Activated T-helper 1 cell treated with anti-CD3 and anti-CD28 coated beads, Interleukin-12 subunit alpha, Interleukin-12 subunit beta, Interleukin-2, Interleukin-4 antibody, amounts not matched to agents 30 ng/mL and 10 ng/mL and 1 ng/mL, durations not matched to agents 14 hours and 24 hours and 36 hours (primary cell): ENCODE results near the gene TRAPPC2L. TPM values are rescaled to one million over a fixed set of nuclear protein-coding genes. Genes with fewer than 3 reads are reported as not detected.
"Not testable (repeated sequence)": the region's sequence is repeated elsewhere in the genome, so short reads cannot be mapped to it uniquely, and the experiment has no call there.

ENCODE experiments used
- DNase-seq: peaks from one replicate; pipeline ENCODE4 v3.0.0; 2021; ENCODE audit warnings: low spot score
- H3K27ac Mint-ChIP-seq: one replicate; pipeline ENCODE4 v1.8.0; 2021; ENCODE audit warnings: mild to moderate bottlenecking, mixed read lengths
- H3K27me3 Mint-ChIP-seq: one replicate; pipeline ENCODE4 v1.8.0; 2022; ENCODE audit warnings: mild to moderate bottlenecking, moderate library complexity, mixed read lengths; ENCODE audit not compliant: insufficient read depth
- H3K36me3 Mint-ChIP-seq: one replicate; pipeline ENCODE4 v1.8.0; 2021; ENCODE audit warnings: low read depth, mixed read lengths
- H3K4me1 Mint-ChIP-seq: one replicate; pipeline ENCODE4 v1.8.0; 2021; ENCODE audit warnings: low read depth, mixed read lengths
- H3K4me3 Mint-ChIP-seq: one replicate; pipeline ENCODE4 v1.8.0; 2021; ENCODE audit warnings: mild to moderate bottlenecking, moderate library complexity, mixed read lengths
- H3K9me3 Mint-ChIP-seq: one replicate; pipeline ENCODE4 v1.8.0; 2021; ENCODE audit warnings: mixed read lengths
- intact Hi-C: fragments of 100-400 bp; cut with micrococcal nuclease; formaldehyde crosslinking; loops from one replicate; pipeline ENCODE4 v1.15.1; 2024
- total RNA-seq: library from RNA; stranded (reverse); gene quantifications from 2 replicates; pipeline ENCODE4 v1.2.3, GENCODE V29; 2022

Gene TRAPPC2L
- total RNA-seq, 1 donor from 2014 or later: 65.4 TPM

GRCh38 chr16:88881675-88882357 is 24.9 kb downstream of the TRAPPC2L start:
- no peak overlapping the region for H3K4me3 Mint-ChIP-seq
- intact Hi-C loops: no loop called here
- H3K27me3 Mint-ChIP-seq: no peaks in the 10 kb centered on the region
- peaks cover 6% of the 10 kb centered on the region for H3K4me1 Mint-ChIP-seq
- no peak for DNase-seq
- no peaks in the 10 kb centered on the region for H3K9me3 Mint-ChIP-seq
- no peaks in the 10 kb centered on the region for H3K36me3 Mint-ChIP-seq
- peak overlapping the region; percentile 5 for H3K27ac Mint-ChIP-seq

- H3K4me1 Mint-ChIP-seq: peaks cover 6% of the 10 kb centered on the region
- peak overlapping the region; percentile 5 for H3K27ac Mint-ChIP-seq
- H3K9me3 Mint-ChIP-seq: no peaks in the 10 kb centered on the region
- no peaks in the 10 kb centered on the region for H3K36me3 Mint-ChIP-seq
- no peak for DNase-seq
- H3K4me3 Mint-ChIP-seq: no peak overlapping the region
- H3K27me3 Mint-ChIP-seq: no peaks in the 10 kb centered on the region
- intact Hi-C loops: no loop called here
Measured at GRCh38 chr16:88882358-88883030, 25.6 kb downstream of the TRAPPC2L start.

- Mint-ChIP-seq H3K27ac (no peak overlapping the region), H3K9me3 (no peaks in the 10 kb centered on the region), H3K4me1 (peaks cover 6% of the 10 kb centered on the region), H3K36me3 (no peaks in the 10 kb centered on the region), H3K4me3 (no peak overlapping the region), H3K27me3 (no peaks in the 10 kb centered on the region)
- intact Hi-C loops: no loop called here
- no peak for DNase-seq
Measured at GRCh38 chr16:88883117-88883895, 26.4 kb downstream of the TRAPPC2L start.

- no peak for DNase-seq
- Mint-ChIP-seq H3K27ac (no peak overlapping the region), H3K36me3 (no peaks in the 10 kb centered on the region), H3K9me3 (no peaks in the 10 kb centered on the region), H3K4me3 (no peak overlapping the region), H3K4me1 (peaks cover 6% of the 10 kb centered on the region), H3K27me3 (no peaks in the 10 kb centered on the region)
- intact Hi-C loops: no loop called here
Measured at GRCh38 chr16:88883946-88884345, 27.0 kb downstream of the TRAPPC2L start.

- intact Hi-C loops: no loop called here
- no peaks in the 10 kb centered on the region for H3K9me3 Mint-ChIP-seq
- H3K4me1 Mint-ChIP-seq: peaks cover 6% of the 10 kb centered on the region
- H3K4me3 Mint-ChIP-seq: no peak overlapping the region
- no peaks in the 10 kb centered on the region for H3K36me3 Mint-ChIP-seq
- no peak for DNase-seq
- H3K27me3 Mint-ChIP-seq: no peaks in the 10 kb centered on the region
- no peak overlapping the region for H3K27ac Mint-ChIP-seq
Measured at GRCh38 chr16:88884569-88885271, 27.8 kb downstream of the TRAPPC2L start.

GRCh38 chr16:88885693-88886280 is 28.9 kb downstream of the TRAPPC2L start:
- H3K9me3 Mint-ChIP-seq: no peaks in the 10 kb centered on the region
- no peaks in the 10 kb centered on the region for H3K36me3 Mint-ChIP-seq
- no peak for DNase-seq
- intact Hi-C loops: no loop called here
- no peak overlapping the region for H3K27ac Mint-ChIP-seq
- H3K27me3 Mint-ChIP-seq: peaks cover 2% of the 10 kb centered on the region
- peaks cover 6% of the 10 kb centered on the region for H3K4me1 Mint-ChIP-seq
- no peak overlapping the region for H3K4me3 Mint-ChIP-seq

GRCh38 chr16:88886420-88886844 is 29.5 kb downstream of the TRAPPC2L start:
- Mint-ChIP-seq H3K27ac (no peak overlapping the region), H3K4me1 (peaks cover 6% of the 10 kb centered on the region), H3K4me3 (no peak overlapping the region), H3K9me3 (no peaks in the 10 kb centered on the region), H3K36me3 (no peaks in the 10 kb centered on the region), H3K27me3 (peaks cover 2% of the 10 kb centered on the region)
- no peak for DNase-seq
- intact Hi-C loops: no loop called here

GRCh38 chr16:88886845-88887521 is 30.1 kb downstream of the TRAPPC2L start:
- Mint-ChIP-seq H3K9me3 (no peaks in the 10 kb centered on the region), H3K27ac (no peak overlapping the region), H3K36me3 (no peaks in the 10 kb centered on the region), H3K4me1 (peaks cover 6% of the 10 kb centered on the region), H3K4me3 (no peak overlapping the region), H3K27me3 (peaks cover 2% of the 10 kb centered on the region)
- no peak for DNase-seq
- intact Hi-C loops: no loop called here

GRCh38 chr16:88888057-88888456 is 31.1 kb downstream of the TRAPPC2L start:
- intact Hi-C loops: no loop called here
- H3K9me3 Mint-ChIP-seq: no peaks in the 10 kb centered on the region
- H3K27ac Mint-ChIP-seq: no peak overlapping the region
- no peak overlapping the region for H3K4me3 Mint-ChIP-seq
- no peak for DNase-seq
- no peaks in the 10 kb centered on the region for H3K36me3 Mint-ChIP-seq
- no peaks in the 10 kb centered on the region for H3K4me1 Mint-ChIP-seq
- H3K27me3 Mint-ChIP-seq: peaks cover 2% of the 10 kb centered on the region

GRCh38 chr16:88888461-88889387 is 31.8 kb downstream of the TRAPPC2L start:
- H3K4me1 Mint-ChIP-seq: no peaks in the 10 kb centered on the region
- H3K9me3 Mint-ChIP-seq: no peaks in the 10 kb centered on the region
- DNase-seq: no peak
- intact Hi-C loops: no loop called here
- H3K27ac Mint-ChIP-seq: no peak overlapping the region
- no peaks in the 10 kb centered on the region for H3K36me3 Mint-ChIP-seq
- H3K4me3 Mint-ChIP-seq: no peak overlapping the region
- H3K27me3 Mint-ChIP-seq: peaks cover 2% of the 10 kb centered on the region

GRCh38 chr16:88889702-88890352 is 32.9 kb downstream of the TRAPPC2L start:
- H3K36me3 Mint-ChIP-seq, DNase-seq, intact Hi-C loops, H3K27me3 Mint-ChIP-seq, H3K4me1 Mint-ChIP-seq, H3K4me3 Mint-ChIP-seq, H3K9me3 Mint-ChIP-seq, H3K27ac Mint-ChIP-seq: not testable (repeated sequence)
